PC-9 (cell line): ENCODE measurements around the gene RPS3. TPM values are rescaled to one million over a fixed set of nuclear protein-coding genes. Genes with fewer than 3 reads are reported as not detected.

ENCODE experiments used
- BruUV-seq: library from RNA; stranded (reverse); fragments of 400-500 nt; replicated peaks from 2 replicates; lab custom pipeline; 2021; lab: Mats Ljungman, UMichigan
- CTCF ChIA-PET: fragments of 300-600 bp; sonication (Branson Sonifier 250); formaldehyde crosslinking; loops from one replicate; lab custom pipeline; 2022; ENCODE audit warnings: antibody characterized with exemption; lab: Charles Lee
- POLR2A ChIA-PET: fragments of 300-600 bp; sonication (Branson Sonifier 250); formaldehyde crosslinking; loops from one replicate; lab custom pipeline; 2022; ENCODE audit warnings: antibody characterized with exemption; ENCODE audit not compliant: unreplicated experiment; lab: Charles Lee
- DNase-seq, 2 experiments: peaks; one replicate each; pipeline versions ENCODE4 v3.0.0 to v3.0.0-alpha.2; 2015 to 2022; ENCODE audit warnings: mixed read lengths in 1 of 2
- H2AFZ ChIP-seq: fragments of 200-600 bp; sonication (generic); 2 replicates; pipeline ENCODE4 v1.8.1; 2017; ENCODE audit warnings: antibody characterized with exemption
- H3F3A ChIP-seq: fragments of 200-600 bp; sonication (generic); 2 replicates; pipeline ENCODE4 v1.8.1; 2017; ENCODE audit warnings: antibody characterized with exemption, mild to moderate bottlenecking, low read depth; ENCODE audit not compliant: insufficient read depth
- H3K27ac ChIP-seq: fragments of 200-600 bp; sonication (generic); 2 replicates; pipeline ENCODE4 v1.6.1; 2016; ENCODE audit warnings: mixed run types
- H3K27me3 ChIP-seq: fragments of 200-600 bp; sonication (generic); 2 replicates; pipeline ENCODE4 v1.6.1; 2016; ENCODE audit warnings: low read depth, mixed run types; ENCODE audit not compliant: insufficient read depth
- H3K36me3 ChIP-seq: fragments of 200-600 bp; sonication (generic); 2 replicates; pipeline ENCODE4 v1.6.1; 2016; ENCODE audit warnings: low read depth, mixed run types
- H3K4me1 ChIP-seq: fragments of 200-600 bp; sonication (generic); replicated peaks from 2 replicates; pipeline ENCODE4 v1.6.1; 2016; ENCODE audit warnings: mixed run types; ENCODE audit not compliant: insufficient read depth
- H3K4me2 ChIP-seq: fragments of 200-600 bp; sonication (generic); 2 replicates; pipeline ENCODE4 v1.6.1; 2017; ENCODE audit warnings: mixed run types
- H3K4me3 ChIP-seq: fragments of 200-600 bp; sonication (generic); 2 replicates; pipeline ENCODE4 v1.6.1; 2016; ENCODE audit warnings: mixed run types
- H3K79me2 ChIP-seq: fragments of 200-600 bp; sonication (generic); 2 replicates; pipeline ENCODE4 v1.6.1; 2017; ENCODE audit warnings: low read depth, mixed run types
- H3K9me2 ChIP-seq: fragments of 200-600 bp; sonication (generic); 2 replicates; pipeline ENCODE4 v1.8.1; 2017; ENCODE audit warnings: mild to moderate bottlenecking; ENCODE audit not compliant: insufficient read depth
- H3K9me3 ChIP-seq: fragments of 200-600 bp; sonication (generic); 2 replicates; pipeline ENCODE4 v1.8.1; 2016; ENCODE audit warnings: low read depth; ENCODE audit not compliant: insufficient read depth
- H4K20me1 ChIP-seq: fragments of 200-600 bp; sonication (generic); 2 replicates; pipeline ENCODE4 v1.8.1; 2017; ENCODE audit not compliant: insufficient read depth
- CTCF ChIP-seq: fragments of 200-600 bp; sonication (generic); conservative IDR thresholded peaks from 2 replicates; pipeline ENCODE4 v1.6.1; 2017; ENCODE audit warnings: mixed run types, antibody characterized with exemption, mild to moderate bottlenecking, moderate library complexity
- EZH2 ChIP-seq: fragments of 200-600 bp; sonication (generic); IDR thresholded peaks from 2 replicates; pipeline ENCODE4 v1.8.0; 2017; ENCODE audit warnings: antibody characterized with exemption, low read depth
- intact Hi-C: fragments of 100-400 bp; cut with micrococcal nuclease; formaldehyde crosslinking; loops from one replicate; pipeline ENCODE4 v1.10.0; 2022; ENCODE audit not compliant: unreplicated experiment
- total RNA-seq: library from RNA; stranded (reverse); gene quantifications from 2 replicates; pipeline ENCODE4 v1.2.3, GENCODE V29; 2021

RPS3 gene
- total RNA-seq, 1 experiment from 2014 or later: 4,011 TPM

GRCh38 chr11:75413864-75414263, 14.5 kb downstream of the RPS3 start:
- H3K27ac ChIP-seq: no peak overlapping the region
- peaks cover under 1% of the 10 kb centered on the region for H3K36me3 ChIP-seq
- H4K20me1 ChIP-seq: peaks cover 7% of the 10 kb centered on the region
- no peaks in the 10 kb centered on the region for H3K9me2 ChIP-seq
- no peaks in the 10 kb centered on the region for H3K9me3 ChIP-seq
- TF ChIP-seq CTCF (no peak), EZH2 (no peak)
- POLR2A ChIA-PET: interaction anchor here (0.7 kb wide), 1 partner anchor 85 kb away, joined by 4 read pairs; no protein-coding TSS in a partner anchor
- no peak overlapping the region for H3K4me3 ChIP-seq
- H3K27me3 ChIP-seq: no peaks in the 10 kb centered on the region
- no peak overlapping the region for H2AFZ ChIP-seq
- intact Hi-C loops: no loop called here
- H3K79me2 ChIP-seq: no peaks in the 10 kb centered on the region
- no peak overlapping the region for H3K4me2 ChIP-seq
- CTCF ChIA-PET: no interaction called here
- H3K4me1 ChIP-seq: peaks cover 8% of the 10 kb centered on the region
- peaks cover 28% of the 10 kb centered on the region; the same call in 1 of the 2 replicates for H3F3A ChIP-seq
- BruUV-seq: no TSS peak
- no peak for DNase-seq

- H2AFZ ChIP-seq: no peak overlapping the region
- TF ChIP-seq CTCF (no peak), EZH2 (no peak)
- peaks cover 31% of the 10 kb centered on the region; the same call in 1 of the 2 replicates for H3F3A ChIP-seq
- no peaks in the 10 kb centered on the region for H3K79me2 ChIP-seq
- no peak overlapping the region for H3K27ac ChIP-seq
- H3K9me3 ChIP-seq: no peaks in the 10 kb centered on the region
- H3K4me2 ChIP-seq: no peak overlapping the region
- H3K27me3 ChIP-seq: no peaks in the 10 kb centered on the region
- ChIA-PET CTCF (interaction anchor here (0.6 kb wide), 1 partner anchor 32 kb away, joined by 3 read pairs; no protein-coding TSS in a partner anchor), POLR2A (no interaction called here)
- no TSS peak for BruUV-seq
- H3K4me3 ChIP-seq: no peak overlapping the region
- intact Hi-C loops: no loop called here
- H3K4me1 ChIP-seq: peaks cover 31% of the 10 kb centered on the region
- no peaks in the 10 kb centered on the region for H4K20me1 ChIP-seq
- no peak for DNase-seq
- no peaks in the 10 kb centered on the region for H3K9me2 ChIP-seq
- H3K36me3 ChIP-seq: no peaks in the 10 kb centered on the region; the same call in 1 of the 2 replicates
These were observed 21.1 kb downstream of the RPS3 start for GRCh38 chr11:75420224-75421034.

GRCh38 chr11:75421035-75421602, 21.8 kb downstream of the RPS3 start:
- Histone ChIP-seq H3K9me3 (no peaks in the 10 kb centered on the region), H3K4me3 (no peak overlapping the region), H3F3A (peaks cover 31% of the 10 kb centered on the region; the same call in 1 of the 2 replicates), H3K27ac (peak overlapping the region; percentile 58), H3K9me2 (no peaks in the 10 kb centered on the region), H3K36me3 (no peaks in the 10 kb centered on the region; the same call in 1 of the 2 replicates), H3K4me1 (peaks cover 31% of the 10 kb centered on the region), H4K20me1 (no peaks in the 10 kb centered on the region), H3K4me2 (no peak overlapping the region), H2AFZ (no peak overlapping the region), H3K79me2 (no peaks in the 10 kb centered on the region), H3K27me3 (no peaks in the 10 kb centered on the region)
- intact Hi-C loops: no loop called here
- DNase-seq: no peak
- no TSS peak for BruUV-seq
- TF ChIP-seq CTCF (no peak), EZH2 (no peak)
- POLR2A ChIA-PET: no interaction called here
- CTCF ChIA-PET: no interaction called here
